Parathyroid adenoma (tissue), 2 donors: ENCODE results near the gene STK11.
A peak's percentile ranks its signal among the peaks of the same experiment; 100 is the strongest.

Experiments
- H2AFZ ChIP-seq: fragments of 300-600 bp; sonication (generic); one replicate; pipeline ENCODE4 v1.7.0; 2017; ENCODE audit warnings: antibody characterized with exemption, mild to moderate bottlenecking
- H3K27ac ChIP-seq: fragments of 300-600 bp; sonication (generic); one replicate; pipeline ENCODE4 v1.7.0; 2017
- H3K27me3 ChIP-seq: fragments of 300-600 bp; sonication (generic); one replicate; pipeline ENCODE4 v1.7.0; 2017; ENCODE audit warnings: low read length; ENCODE audit not compliant: control insufficient read depth, insufficient read depth
- H3K36me3 ChIP-seq: fragments of 300-600 bp; sonication (generic); one replicate; pipeline ENCODE4 v1.7.0; 2017; ENCODE audit warnings: low read length; ENCODE audit not compliant: control insufficient read depth, insufficient read depth
- H3K4me1 ChIP-seq: fragments of 300-600 bp; sonication (generic); one replicate; pipeline ENCODE4 v1.7.0; 2017; ENCODE audit warnings: control low read depth
- H3K4me2 ChIP-seq: fragments of 300-600 bp; sonication (generic); one replicate; pipeline ENCODE4 v1.7.0; 2017; ENCODE audit warnings: low read length
- H3K4me3 ChIP-seq: fragments of 300-600 bp; sonication (generic); one replicate; pipeline ENCODE4 v1.7.0; 2017; ENCODE audit warnings: low read depth, low read length
- H3K79me2 ChIP-seq: fragments of 300-600 bp; sonication (generic); one replicate; pipeline ENCODE4 v1.7.0; 2017; ENCODE audit warnings: control low read depth
- H3K9ac ChIP-seq: fragments of 300-600 bp; sonication (generic); one replicate; pipeline ENCODE4 v1.7.0; 2017; ENCODE audit warnings: mild to moderate bottlenecking
- H3K9me3 ChIP-seq: fragments of 300-600 bp; sonication (generic); one replicate; pipeline ENCODE4 v1.7.0; 2017; ENCODE audit warnings: low read length; ENCODE audit not compliant: control insufficient read depth
- TF ChIP-seq, protein P1 (sequence below): fragments of 300-600 bp; sonication (generic); IDR thresholded peaks from one replicate; pipeline ENCODE4 v1.7.0; 2017; ENCODE audit warnings: antibody characterized with exemption, mild to moderate bottlenecking
- donor health status: primary hyperparathyroidism.

The STK11 gene

DNA sequence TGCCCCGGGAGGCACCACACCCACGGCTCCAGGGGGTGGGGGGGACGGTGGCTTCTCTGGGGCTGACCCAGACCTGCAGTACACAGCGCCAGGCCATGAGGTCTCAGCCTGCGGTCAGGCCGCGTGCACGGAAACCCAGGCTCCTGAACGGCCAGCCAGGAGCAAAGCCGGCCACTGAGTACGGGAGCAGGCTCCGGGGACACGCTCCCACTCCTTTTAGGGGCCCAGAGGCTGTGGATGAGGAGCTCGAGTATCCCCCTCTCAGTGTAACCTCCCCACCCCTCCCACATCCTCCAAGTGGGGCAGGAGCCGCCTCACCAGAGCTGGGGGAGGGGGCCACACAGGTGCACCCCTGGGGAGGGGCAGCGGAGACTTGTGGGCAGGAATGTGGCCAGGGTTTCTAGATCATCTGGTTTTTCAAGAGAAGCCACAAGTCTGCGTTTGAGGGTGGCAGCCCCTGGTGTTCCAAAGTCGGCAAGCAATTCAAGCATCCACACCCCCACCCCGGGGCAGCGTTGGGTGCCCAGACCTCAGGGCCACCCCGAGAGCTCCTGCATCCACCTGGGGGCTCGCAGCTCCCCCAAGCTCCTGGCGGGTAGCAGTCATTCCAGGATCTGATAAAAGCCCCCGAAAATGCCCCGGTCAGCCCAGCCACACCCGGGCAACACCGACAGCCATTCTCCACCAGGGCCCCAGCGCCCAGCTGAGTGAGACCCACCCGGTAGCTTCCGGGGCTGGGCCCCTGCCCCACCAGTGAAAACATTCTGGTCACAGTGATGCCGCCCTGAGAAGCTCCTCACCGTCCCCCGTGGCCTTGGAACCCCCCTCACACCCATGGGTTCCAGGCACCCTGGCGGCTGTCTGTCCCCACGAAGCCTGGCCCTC lies 37.6 kb upstream of the STK11 start:
- Histone ChIP-seq H3K9me3 (no peaks in the 10 kb centered on the region), H2AFZ (no peak overlapping the region), H3K4me3 (no peak overlapping the region), H3K27me3 (no peaks in the 10 kb centered on the region), H3K36me3 (no peaks in the 10 kb centered on the region), H3K79me2 (peaks cover 31% of the 10 kb centered on the region), H3K9ac (no peak overlapping the region), H3K4me1 (peaks cover 6% of the 10 kb centered on the region), H3K4me2 (no peak overlapping the region), H3K27ac (no peak overlapping the region)
- TF ChIP-seq, protein P1, sequence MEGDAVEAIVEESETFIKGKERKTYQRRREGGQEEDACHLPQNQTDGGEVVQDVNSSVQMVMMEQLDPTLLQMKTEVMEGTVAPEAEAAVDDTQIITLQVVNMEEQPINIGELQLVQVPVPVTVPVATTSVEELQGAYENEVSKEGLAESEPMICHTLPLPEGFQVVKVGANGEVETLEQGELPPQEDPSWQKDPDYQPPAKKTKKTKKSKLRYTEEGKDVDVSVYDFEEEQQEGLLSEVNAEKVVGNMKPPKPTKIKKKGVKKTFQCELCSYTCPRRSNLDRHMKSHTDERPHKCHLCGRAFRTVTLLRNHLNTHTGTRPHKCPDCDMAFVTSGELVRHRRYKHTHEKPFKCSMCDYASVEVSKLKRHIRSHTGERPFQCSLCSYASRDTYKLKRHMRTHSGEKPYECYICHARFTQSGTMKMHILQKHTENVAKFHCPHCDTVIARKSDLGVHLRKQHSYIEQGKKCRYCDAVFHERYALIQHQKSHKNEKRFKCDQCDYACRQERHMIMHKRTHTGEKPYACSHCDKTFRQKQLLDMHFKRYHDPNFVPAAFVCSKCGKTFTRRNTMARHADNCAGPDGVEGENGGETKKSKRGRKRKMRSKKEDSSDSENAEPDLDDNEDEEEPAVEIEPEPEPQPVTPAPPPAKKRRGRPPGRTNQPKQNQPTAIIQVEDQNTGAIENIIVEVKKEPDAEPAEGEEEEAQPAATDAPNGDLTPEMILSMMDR = no peak

DNA sequence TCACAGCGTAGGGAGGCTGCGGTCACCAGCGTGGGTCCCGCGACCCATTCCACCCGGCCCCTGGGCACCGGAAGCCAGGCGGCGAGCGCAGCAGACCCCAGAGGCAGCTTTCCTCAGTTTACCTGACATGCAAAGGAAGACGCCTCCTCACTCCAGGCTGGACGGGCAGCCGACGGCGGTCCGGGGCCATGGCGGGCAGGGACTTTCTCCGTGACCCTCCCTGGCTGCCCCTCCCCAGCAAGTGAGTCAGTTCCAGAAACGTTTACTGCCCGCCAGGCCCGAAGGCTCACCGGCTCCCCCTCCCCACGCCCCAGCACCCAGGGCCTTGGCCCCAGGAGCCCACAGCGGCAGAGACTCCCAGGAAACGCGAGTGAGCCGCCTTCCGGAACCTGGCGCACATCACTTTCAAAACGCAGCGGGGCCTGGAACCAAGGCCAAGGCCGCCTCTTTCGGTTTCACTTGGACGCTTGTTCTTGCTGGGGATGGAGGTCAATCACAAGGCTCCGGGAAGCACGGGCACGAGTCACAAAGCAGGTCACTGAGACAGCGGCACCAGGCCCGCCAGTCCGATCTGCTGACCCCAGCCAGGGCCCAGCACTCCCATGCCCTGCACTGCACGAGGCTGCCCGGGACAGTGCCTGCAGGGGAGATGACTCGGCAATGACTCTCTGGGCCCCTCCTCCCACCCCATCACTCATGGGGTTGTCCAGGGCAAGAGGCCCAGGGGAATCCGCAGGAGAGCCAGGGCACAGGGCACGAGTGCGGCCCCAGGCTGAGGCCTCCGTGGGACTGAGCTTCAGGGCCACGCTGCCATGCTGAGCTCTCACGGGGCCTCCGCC lies 36.8 kb upstream of the STK11 start:
- H3K4me2 ChIP-seq = no peak overlapping the region
- no peak overlapping the region for H3K27ac ChIP-seq
- H3K9me3 ChIP-seq = no peaks in the 10 kb centered on the region
- TF ChIP-seq, protein P1 = no peak
- H3K36me3 ChIP-seq = no peaks in the 10 kb centered on the region
- H3K4me3 ChIP-seq = no peak overlapping the region
- H3K9ac ChIP-seq = no peak overlapping the region
- H2AFZ ChIP-seq = no peak overlapping the region
- no peaks in the 10 kb centered on the region for H3K27me3 ChIP-seq
- peaks cover 6% of the 10 kb centered on the region for H3K4me1 ChIP-seq
- peaks cover 36% of the 10 kb centered on the region for H3K79me2 ChIP-seq

DNA sequence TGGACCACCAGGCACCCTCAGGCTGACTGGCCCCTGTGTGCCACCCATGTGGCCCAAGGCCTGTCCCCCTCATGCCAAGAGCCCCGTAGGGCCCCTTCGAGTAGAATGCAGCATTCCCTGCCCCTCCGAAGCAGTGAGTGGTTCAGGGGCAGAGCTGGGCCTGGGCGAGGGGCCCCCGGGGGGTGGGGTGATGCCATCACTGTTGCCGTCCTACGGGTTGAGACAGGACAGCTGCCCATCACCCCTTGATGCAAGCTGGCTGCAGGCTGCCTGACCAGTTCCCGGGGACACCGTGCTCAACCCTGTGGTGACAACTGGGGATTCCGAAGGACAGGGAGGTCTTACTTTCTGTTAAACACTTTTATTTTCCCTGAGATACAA lies 36.2 kb upstream of the STK11 start:
- H2AFZ ChIP-seq = no peak overlapping the region
- TF ChIP-seq, protein P1 = no peak
- H3K4me2 ChIP-seq = no peak overlapping the region
- H3K36me3 ChIP-seq = no peaks in the 10 kb centered on the region
- H3K4me1 ChIP-seq = peaks cover 6% of the 10 kb centered on the region
- H3K27ac ChIP-seq = peak overlapping the region; percentile 60
- H3K9me3 ChIP-seq = no peaks in the 10 kb centered on the region
- no peak overlapping the region for H3K9ac ChIP-seq
- no peaks in the 10 kb centered on the region for H3K27me3 ChIP-seq
- no peak overlapping the region for H3K4me3 ChIP-seq
- peaks cover 36% of the 10 kb centered on the region for H3K79me2 ChIP-seq

DNA sequence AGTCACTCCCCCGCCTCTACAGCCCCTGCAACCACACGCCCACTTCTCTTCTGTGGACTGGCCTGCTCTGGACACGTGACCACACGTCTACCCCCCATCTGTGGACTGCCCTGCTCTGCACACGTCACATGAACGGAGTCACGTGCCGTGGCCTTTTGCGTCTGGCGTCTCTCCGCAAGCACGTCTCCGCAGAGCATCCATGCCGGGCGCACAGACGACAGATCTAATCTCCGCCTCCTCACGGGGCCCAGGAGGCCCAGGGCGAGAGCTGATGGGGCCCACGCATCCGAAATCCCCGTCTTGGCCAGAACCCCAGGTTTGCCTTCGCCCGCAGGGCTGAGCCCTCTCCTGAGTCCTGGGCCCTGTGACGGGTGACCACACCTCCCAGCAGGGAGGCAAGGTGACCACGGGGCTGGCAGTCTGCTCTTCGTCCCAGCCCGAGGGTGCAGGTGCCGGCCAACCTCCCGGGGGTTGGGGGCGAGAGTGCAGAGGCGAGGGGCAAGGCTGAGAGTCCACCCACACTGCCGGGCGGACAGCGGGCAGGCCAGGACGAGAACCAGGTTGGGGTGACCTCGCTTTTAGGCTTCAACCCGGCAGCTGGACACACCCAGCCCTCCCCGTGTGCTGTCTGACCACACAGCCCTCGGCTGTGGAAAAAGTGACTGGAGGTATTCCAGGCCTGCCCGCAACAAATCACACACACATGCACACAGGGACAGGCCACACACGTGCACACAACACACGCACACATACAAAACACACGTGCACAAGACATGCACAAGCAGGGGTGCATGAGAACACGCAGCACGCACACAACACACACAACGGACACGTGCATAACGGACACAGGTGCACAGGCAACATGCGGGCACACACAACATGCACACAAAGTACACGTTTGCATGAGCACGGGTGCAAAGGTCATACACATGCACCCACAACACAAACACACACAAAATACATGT lies 35.4 kb upstream of the STK11 start:
- Histone ChIP-seq H3K27me3 (no peaks in the 10 kb centered on the region), H3K4me2 (no peak overlapping the region), H3K79me2 (peaks cover 36% of the 10 kb centered on the region), H3K36me3 (no peaks in the 10 kb centered on the region), H3K4me1 (peaks cover 6% of the 10 kb centered on the region), H3K27ac (peak overlapping the region; percentile 60), H3K4me3 (no peak overlapping the region), H3K9me3 (no peaks in the 10 kb centered on the region), H3K9ac (no peak overlapping the region), H2AFZ (peak overlapping the region; percentile 3)
- TF ChIP-seq, protein P1 = no peak
